GM12872 (cell line): ENCODE data around the gene GLO1.

Experiments
- TF ChIP-seq, protein P1 (sequence below): IDR thresholded peaks from 3 replicates; pipeline ENCODE4 v1.5.1; 2011; ENCODE audit warnings: low read depth, mild to moderate bottlenecking, low read length, moderate library complexity; ENCODE audit not compliant: insufficient read depth

Gene GLO1

DNA sequence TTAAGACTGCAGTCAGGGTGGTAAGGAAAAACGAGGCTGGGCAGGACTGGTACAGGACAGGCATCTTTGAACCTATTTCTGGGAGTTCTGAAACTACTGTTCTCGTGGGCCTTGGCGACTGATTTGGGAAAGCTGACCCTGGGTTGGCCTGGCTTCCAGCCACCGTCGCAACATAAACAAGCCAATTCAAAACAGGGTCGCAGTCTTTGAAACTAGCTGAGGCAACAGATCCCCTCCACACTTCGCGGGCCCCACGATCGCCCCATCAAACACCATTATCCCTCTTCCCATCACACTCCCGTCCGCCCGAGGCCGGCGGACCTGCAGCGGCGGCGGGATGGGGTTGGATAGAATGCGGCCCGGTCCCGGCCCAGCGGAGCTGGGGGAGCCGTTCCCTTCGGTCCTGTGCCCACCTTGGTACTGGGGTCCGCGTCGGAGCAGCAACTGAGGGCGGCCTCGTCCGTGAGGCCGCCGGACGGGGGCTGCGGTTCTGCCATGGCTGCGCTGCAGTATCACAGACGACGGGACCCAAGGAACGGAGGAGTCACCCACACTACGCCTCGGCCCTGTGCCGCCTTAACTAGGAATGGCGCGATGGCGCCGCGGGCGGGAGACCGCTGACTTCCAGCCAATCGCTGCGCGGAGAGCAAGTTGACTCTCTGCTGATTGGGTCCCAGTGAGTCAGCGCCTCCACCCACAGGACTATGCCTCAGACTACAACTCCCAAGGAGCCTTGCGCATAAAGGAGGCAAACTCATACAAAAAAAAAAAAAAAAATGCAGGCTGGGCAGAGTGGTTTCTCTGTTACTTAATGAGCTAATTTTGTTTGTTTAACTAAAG is at the start of gene GLO1:
TSS of gene GLO1 (minus strand) at position 588 of the 840 bp plus-strand sequence. CDS start at position 497, 91 bp downstream.
- TF ChIP-seq, protein P1, sequence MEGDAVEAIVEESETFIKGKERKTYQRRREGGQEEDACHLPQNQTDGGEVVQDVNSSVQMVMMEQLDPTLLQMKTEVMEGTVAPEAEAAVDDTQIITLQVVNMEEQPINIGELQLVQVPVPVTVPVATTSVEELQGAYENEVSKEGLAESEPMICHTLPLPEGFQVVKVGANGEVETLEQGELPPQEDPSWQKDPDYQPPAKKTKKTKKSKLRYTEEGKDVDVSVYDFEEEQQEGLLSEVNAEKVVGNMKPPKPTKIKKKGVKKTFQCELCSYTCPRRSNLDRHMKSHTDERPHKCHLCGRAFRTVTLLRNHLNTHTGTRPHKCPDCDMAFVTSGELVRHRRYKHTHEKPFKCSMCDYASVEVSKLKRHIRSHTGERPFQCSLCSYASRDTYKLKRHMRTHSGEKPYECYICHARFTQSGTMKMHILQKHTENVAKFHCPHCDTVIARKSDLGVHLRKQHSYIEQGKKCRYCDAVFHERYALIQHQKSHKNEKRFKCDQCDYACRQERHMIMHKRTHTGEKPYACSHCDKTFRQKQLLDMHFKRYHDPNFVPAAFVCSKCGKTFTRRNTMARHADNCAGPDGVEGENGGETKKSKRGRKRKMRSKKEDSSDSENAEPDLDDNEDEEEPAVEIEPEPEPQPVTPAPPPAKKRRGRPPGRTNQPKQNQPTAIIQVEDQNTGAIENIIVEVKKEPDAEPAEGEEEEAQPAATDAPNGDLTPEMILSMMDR: no peak

DNA sequence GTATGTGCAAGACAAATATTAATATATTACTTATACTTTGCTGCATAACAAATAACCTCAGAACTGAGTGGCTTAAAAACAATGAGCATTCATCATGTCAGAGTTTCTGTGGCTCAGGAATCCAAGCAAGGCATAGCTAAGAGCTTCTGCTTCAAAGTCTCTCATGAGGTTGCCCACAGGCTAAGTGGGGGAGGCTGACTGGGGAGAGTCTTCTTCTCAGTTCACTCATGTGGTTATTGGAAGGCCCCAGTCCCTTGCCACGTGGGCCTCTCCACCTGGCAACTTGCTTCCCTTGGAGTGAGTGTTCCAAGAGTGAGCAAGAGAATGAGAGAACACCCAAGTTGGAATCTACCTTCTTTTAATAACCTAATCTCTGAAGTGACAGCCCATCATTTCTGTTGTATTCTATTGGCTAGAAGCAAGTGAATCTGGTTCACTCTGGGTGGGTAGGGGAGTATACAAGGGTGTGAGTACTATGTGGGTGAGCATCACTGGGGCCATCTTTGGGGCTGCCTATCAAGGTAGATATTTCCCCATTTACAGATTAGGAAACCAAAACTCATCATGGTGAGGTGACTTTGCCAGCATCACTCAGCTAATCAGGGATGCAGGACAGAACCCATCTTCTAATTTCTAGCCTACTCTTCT is 48.1 kb upstream of the GLO1 start:
- TF ChIP-seq, protein P1: no peak

DNA sequence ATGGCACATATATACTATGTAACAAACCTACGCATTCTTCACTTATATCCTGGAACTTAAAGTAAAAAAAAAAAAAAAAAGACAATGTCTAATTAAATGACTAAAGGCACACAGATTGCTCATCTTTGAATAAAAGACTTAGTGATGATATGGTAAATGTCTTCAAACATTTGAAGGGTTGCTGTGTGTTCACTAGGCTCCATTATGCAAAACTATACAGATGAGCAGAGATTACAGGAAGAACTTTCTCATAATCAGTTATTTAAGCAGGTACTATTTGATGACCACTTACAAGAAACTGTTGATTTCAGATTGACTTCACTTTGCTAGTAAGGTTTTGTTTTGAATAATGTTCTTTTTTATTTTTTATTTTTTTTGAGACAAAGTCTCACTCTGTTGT is 46.5 kb upstream of the GLO1 start:
- TF ChIP-seq, protein P1: no peak

DNA sequence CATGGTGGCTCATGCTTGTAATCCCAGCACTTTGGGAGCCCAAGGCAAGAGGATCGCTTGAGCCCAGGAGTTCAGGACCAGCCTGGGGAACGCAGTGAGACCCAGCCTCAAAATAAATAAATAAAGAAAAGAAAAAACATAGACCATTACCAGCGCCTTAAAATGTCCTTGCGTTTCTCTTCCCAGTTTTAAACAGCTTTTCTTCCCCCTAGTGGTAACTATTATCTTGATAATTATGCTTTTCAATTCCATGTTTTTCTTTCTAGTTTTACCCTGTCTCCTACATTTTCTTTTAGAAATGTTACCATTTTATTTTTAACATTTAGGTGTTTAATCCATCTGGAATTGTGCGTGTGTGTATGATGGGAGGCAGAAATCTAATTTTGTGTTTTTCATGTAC is 36.6 kb upstream of the GLO1 start:
- TF ChIP-seq, protein P1: no peak

DNA sequence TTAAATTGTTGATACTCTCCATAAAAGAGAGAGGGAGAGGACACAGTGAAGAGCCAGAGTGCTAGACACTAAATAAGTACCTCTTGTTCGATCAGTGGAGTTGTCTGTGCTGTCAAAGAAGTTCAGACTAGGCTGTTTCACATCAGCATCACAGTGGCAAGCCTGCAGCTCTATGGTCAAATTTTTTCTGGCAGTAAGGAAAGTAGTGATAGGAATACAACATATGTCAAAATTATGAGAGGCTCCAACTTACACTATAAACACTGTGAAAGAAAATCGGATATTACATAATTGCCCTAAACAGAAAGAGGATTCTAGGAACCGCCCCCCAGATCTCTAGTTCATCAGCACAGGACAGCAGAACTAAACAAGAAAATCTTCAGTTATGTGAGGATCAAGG is 35.3 kb upstream of the GLO1 start:
- TF ChIP-seq, protein P1: no peak

DNA sequence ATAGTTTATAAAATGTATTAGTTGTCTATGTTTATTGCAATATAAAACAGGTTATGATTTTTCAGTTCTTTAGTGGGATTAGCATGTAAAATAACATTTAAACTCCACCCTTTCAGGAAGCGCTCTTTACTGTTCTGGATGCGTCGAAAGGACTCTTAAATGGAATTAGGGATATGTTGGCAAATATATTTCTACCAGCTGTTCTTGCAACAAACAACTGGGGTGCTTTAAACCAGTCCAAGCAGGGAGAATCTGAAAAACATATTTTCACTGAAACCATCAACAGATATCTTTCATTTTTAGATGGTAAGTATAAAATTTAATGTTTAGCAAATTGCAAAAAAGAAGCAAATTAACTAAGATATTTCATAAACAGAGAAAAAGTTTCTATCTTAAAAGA is 34.0 kb upstream of the GLO1 start:
- TF ChIP-seq, protein P1: no peak

DNA sequence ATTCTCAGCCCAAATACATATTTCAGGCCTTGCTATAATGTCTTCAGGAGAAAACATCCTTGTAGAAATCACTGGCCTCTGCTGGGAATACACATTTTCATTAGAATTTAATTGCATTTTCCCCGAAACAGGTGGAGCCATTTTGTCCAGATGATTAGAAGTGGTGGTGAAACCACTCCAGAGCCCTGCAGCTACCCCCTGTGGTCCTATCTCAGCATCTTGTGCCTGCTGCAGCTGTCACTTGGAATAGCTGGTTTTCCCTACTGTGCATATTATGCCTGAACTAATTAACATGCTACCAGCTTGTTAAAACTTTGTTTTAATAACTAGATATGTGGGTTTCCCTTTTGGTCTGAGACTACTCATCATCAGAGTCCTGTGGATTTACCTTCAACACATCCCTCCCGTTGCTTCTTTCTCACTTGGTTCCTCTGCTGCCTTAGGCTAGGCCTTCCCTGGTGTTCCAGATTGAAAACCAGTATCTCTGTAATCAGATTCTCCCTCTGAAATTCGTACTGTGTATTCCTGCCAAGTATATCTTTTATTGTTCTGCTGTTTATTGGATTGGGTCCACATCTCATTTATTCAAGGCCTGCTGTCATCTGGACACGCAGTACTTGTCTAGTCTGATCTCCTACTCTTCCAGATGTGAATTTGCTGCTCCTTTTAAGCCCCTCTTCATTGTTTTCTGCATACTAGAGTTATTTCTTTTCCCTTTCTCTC is 27.4 kb upstream of the GLO1 start:
- TF ChIP-seq, protein P1: no peak
